PC-9 (cell line): ENCODE measurements around the gene MEF2A. TPM values are rescaled to one million over a fixed set of nuclear protein-coding genes. Genes with fewer than 3 reads are reported as not detected.

Experiments
- BruUV-seq: library from RNA; stranded (reverse); fragments of 400-500 nt; replicated peaks from 2 replicates; lab custom pipeline; 2021; lab: Mats Ljungman, UMichigan
- CTCF ChIA-PET: fragments of 300-600 bp; sonication (Branson Sonifier 250); formaldehyde crosslinking; loops from one replicate; lab custom pipeline; 2022; ENCODE audit warnings: antibody characterized with exemption; lab: Charles Lee
- POLR2A ChIA-PET: fragments of 300-600 bp; sonication (Branson Sonifier 250); formaldehyde crosslinking; loops from one replicate; lab custom pipeline; 2022; ENCODE audit warnings: antibody characterized with exemption; ENCODE audit not compliant: unreplicated experiment; lab: Charles Lee
- DNase-seq, 2 experiments: peaks; one replicate each; pipeline versions ENCODE4 v3.0.0 to v3.0.0-alpha.2; 2015 to 2022; ENCODE audit warnings: mixed read lengths in 1 of 2
- H2AFZ ChIP-seq: fragments of 200-600 bp; sonication (generic); 2 replicates; pipeline ENCODE4 v1.8.1; 2017; ENCODE audit warnings: antibody characterized with exemption
- H3F3A ChIP-seq: fragments of 200-600 bp; sonication (generic); 2 replicates; pipeline ENCODE4 v1.8.1; 2017; ENCODE audit warnings: antibody characterized with exemption, mild to moderate bottlenecking, low read depth; ENCODE audit not compliant: insufficient read depth
- H3K27ac ChIP-seq: fragments of 200-600 bp; sonication (generic); 2 replicates; pipeline ENCODE4 v1.6.1; 2016; ENCODE audit warnings: mixed run types
- H3K27me3 ChIP-seq: fragments of 200-600 bp; sonication (generic); 2 replicates; pipeline ENCODE4 v1.6.1; 2016; ENCODE audit warnings: low read depth, mixed run types; ENCODE audit not compliant: insufficient read depth
- H3K36me3 ChIP-seq: fragments of 200-600 bp; sonication (generic); 2 replicates; pipeline ENCODE4 v1.6.1; 2016; ENCODE audit warnings: low read depth, mixed run types
- H3K4me1 ChIP-seq: fragments of 200-600 bp; sonication (generic); replicated peaks from 2 replicates; pipeline ENCODE4 v1.6.1; 2016; ENCODE audit warnings: mixed run types; ENCODE audit not compliant: insufficient read depth
- H3K4me2 ChIP-seq: fragments of 200-600 bp; sonication (generic); 2 replicates; pipeline ENCODE4 v1.6.1; 2017; ENCODE audit warnings: mixed run types
- H3K4me3 ChIP-seq: fragments of 200-600 bp; sonication (generic); 2 replicates; pipeline ENCODE4 v1.6.1; 2016; ENCODE audit warnings: mixed run types
- H3K79me2 ChIP-seq: fragments of 200-600 bp; sonication (generic); 2 replicates; pipeline ENCODE4 v1.6.1; 2017; ENCODE audit warnings: low read depth, mixed run types
- H3K9me2 ChIP-seq: fragments of 200-600 bp; sonication (generic); 2 replicates; pipeline ENCODE4 v1.8.1; 2017; ENCODE audit warnings: mild to moderate bottlenecking; ENCODE audit not compliant: insufficient read depth
- H3K9me3 ChIP-seq: fragments of 200-600 bp; sonication (generic); 2 replicates; pipeline ENCODE4 v1.8.1; 2016; ENCODE audit warnings: low read depth; ENCODE audit not compliant: insufficient read depth
- H4K20me1 ChIP-seq: fragments of 200-600 bp; sonication (generic); 2 replicates; pipeline ENCODE4 v1.8.1; 2017; ENCODE audit not compliant: insufficient read depth
- EZH2 ChIP-seq: fragments of 200-600 bp; sonication (generic); IDR thresholded peaks from 2 replicates; pipeline ENCODE4 v1.8.0; 2017; ENCODE audit warnings: antibody characterized with exemption, low read depth
- intact Hi-C: fragments of 100-400 bp; cut with micrococcal nuclease; formaldehyde crosslinking; loops from one replicate; pipeline ENCODE4 v1.10.0; 2022; ENCODE audit not compliant: unreplicated experiment
- total RNA-seq: library from RNA; stranded (reverse); gene quantifications from 2 replicates; pipeline ENCODE4 v1.2.3, GENCODE V29; 2021
- TF ChIP-seq, protein P1 (sequence below): fragments of 200-600 bp; sonication (generic); conservative IDR thresholded peaks from 2 replicates; pipeline ENCODE4 v1.6.1; 2017; ENCODE audit warnings: mixed run types, antibody characterized with exemption, mild to moderate bottlenecking, moderate library complexity

MEF2A gene
- total RNA-seq, 1 experiment from 2014 or later, result 31.8 TPM

DNA sequence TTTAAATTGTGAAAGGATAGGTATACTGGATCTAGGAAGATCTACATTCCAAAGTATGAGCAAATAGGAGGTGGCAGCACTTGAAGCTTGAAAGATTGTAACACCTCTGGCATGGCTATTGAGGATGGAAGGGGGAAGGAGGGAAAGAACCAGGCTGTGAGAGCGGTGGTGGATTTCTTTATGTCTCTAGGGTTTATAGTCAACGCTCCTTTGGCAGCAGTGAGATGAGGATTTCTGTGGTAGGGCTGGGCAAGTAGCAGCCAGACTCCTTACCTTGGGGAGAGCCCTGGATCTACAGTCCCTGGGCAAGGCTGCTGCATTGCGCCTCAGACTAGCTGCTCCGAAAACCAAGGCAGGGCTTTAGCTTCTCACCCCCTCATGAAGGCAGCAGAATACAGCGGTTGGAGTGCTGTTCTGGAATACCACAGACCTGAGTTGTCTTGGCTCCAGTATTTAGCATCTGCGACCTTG, 53.2 kb downstream of the MEF2A start:
- Histone ChIP-seq H3K79me2 (peaks cover 39% of the 10 kb centered on the region), H3K4me1 (peaks cover 24% of the 10 kb centered on the region), H3K9me3 (no peaks in the 10 kb centered on the region), H3K36me3 (no peaks in the 10 kb centered on the region), H3K4me3 (no peak overlapping the region), H3K27ac (no peak overlapping the region), H3K27me3 (no peaks in the 10 kb centered on the region), H3K4me2 (no peak overlapping the region), H3F3A (0 out of 2 replicates have a peak, but pooled peaks cover 4% of the 10 kb centered on the region), H2AFZ (no peak overlapping the region), H4K20me1 (no peaks in the 10 kb centered on the region), H3K9me2 (no peaks in the 10 kb centered on the region)
- intact Hi-C loops, result no loop called here
- DNase-seq, result peak in 1 of 2 experiments; percentile 36
- ChIA-PET POLR2A (no interaction called here), CTCF (interaction anchor here (0.9 kb wide), 1 partner anchor 210 kb away, joined by 3 read pairs; no protein-coding TSS in a partner anchor)
- no TSS peak for BruUV-seq
- TF ChIP-seq, protein P1, sequence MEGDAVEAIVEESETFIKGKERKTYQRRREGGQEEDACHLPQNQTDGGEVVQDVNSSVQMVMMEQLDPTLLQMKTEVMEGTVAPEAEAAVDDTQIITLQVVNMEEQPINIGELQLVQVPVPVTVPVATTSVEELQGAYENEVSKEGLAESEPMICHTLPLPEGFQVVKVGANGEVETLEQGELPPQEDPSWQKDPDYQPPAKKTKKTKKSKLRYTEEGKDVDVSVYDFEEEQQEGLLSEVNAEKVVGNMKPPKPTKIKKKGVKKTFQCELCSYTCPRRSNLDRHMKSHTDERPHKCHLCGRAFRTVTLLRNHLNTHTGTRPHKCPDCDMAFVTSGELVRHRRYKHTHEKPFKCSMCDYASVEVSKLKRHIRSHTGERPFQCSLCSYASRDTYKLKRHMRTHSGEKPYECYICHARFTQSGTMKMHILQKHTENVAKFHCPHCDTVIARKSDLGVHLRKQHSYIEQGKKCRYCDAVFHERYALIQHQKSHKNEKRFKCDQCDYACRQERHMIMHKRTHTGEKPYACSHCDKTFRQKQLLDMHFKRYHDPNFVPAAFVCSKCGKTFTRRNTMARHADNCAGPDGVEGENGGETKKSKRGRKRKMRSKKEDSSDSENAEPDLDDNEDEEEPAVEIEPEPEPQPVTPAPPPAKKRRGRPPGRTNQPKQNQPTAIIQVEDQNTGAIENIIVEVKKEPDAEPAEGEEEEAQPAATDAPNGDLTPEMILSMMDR, result no peak
- no peak for TF ChIP-seq EZH2

DNA sequence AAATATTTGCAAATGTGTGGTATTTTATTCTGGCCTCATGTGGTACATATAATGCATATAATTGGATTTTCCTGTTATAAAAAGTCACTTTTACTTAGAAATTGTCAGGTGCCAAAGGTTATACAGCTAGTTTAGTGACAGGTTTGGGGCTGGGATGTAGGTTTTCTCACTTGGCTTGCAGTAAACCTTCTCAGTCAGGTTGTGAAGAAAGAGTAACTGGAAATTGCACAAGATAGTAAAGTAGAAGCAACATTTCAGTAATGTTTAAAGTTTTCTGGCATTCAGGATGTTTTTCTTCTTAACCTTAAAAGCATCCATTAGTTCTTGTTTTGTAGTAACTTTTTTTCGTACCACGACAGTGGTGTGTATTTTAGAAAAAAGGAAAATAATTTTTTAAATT, 53.9 kb downstream of the MEF2A start:
- Histone ChIP-seq H3K27me3 (no peaks in the 10 kb centered on the region), H3K9me2 (no peaks in the 10 kb centered on the region), H3F3A (0 out of 2 replicates have a peak, but pooled peaks cover 4% of the 10 kb centered on the region), H4K20me1 (no peaks in the 10 kb centered on the region), H3K79me2 (peaks cover 39% of the 10 kb centered on the region), H3K4me1 (peaks cover 17% of the 10 kb centered on the region), H3K4me2 (no peak overlapping the region), H2AFZ (no peak overlapping the region), H3K27ac (no peak overlapping the region), H3K9me3 (no peaks in the 10 kb centered on the region), H3K36me3 (no peaks in the 10 kb centered on the region), H3K4me3 (no peak overlapping the region)
- CTCF ChIA-PET, result no interaction called here
- intact Hi-C loops, result no loop called here
- BruUV-seq, result no TSS peak
- DNase-seq, result no peak
- POLR2A ChIA-PET, result no interaction called here
- no peak for TF ChIP-seq EZH2
- TF ChIP-seq, protein P1, result no peak

DNA sequence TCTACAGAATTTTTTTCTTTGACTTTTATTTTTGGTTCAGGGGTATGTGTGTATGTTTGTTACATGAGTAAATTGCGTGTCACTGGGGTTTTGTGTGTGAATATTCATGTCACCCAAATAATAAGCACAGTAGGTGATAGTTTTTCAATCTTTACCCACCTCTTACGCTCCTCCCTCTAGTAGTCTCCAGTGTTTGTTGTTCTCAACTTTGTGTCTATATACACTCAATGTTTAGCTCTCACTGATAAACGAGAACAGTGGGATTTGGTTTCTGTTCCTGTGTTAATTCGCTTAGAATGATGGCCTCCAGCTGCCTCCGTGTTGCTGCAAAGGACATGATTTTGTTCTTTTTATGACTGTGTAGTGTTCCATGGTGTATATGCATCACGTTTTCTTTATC, 54.4 kb downstream of the MEF2A start:
- H3K36me3 ChIP-seq, result no peaks in the 10 kb centered on the region
- ChIA-PET POLR2A (no interaction called here), CTCF (no interaction called here)
- no peaks in the 10 kb centered on the region for H3K9me3 ChIP-seq
- no peaks in the 10 kb centered on the region for H3K9me2 ChIP-seq
- no peak for DNase-seq
- no peak overlapping the region for H2AFZ ChIP-seq
- no peaks in the 10 kb centered on the region for H4K20me1 ChIP-seq
- no peak overlapping the region for H3K4me3 ChIP-seq
- H3K4me1 ChIP-seq, result peaks cover 12% of the 10 kb centered on the region; the same call in 1 of the 2 replicates
- H3K79me2 ChIP-seq, result peaks cover 39% of the 10 kb centered on the region
- no TSS peak for BruUV-seq
- no peak overlapping the region for H3K4me2 ChIP-seq
- no peak for TF ChIP-seq EZH2
- TF ChIP-seq, protein P1, result no peak
- intact Hi-C loops, result no loop called here
- H3K27me3 ChIP-seq, result no peaks in the 10 kb centered on the region
- no peak overlapping the region for H3K27ac ChIP-seq
- 0 out of 2 replicates have a peak, but pooled peaks cover 4% of the 10 kb centered on the region for H3F3A ChIP-seq
